Gastroesophageal sphincter (tissue), 3 donors: ENCODE measurements around the gene TMEM116.

ENCODE experiments used
- CTCF ChIP-seq, 4 experiments: fragments of 200-600 bp in 2 of 4; fragments of 450-650 bp in 2 of 4; sonication (generic) in 1 of 4; IDR thresholded peaks; one replicate each; pipeline ENCODE4 v1.5.1; 2017 to 2019; ENCODE audit warnings: antibody characterized with exemption in 4 of 4, mild to moderate bottlenecking in 2 of 4, moderate library complexity in 2 of 4
- POLR2A ChIP-seq, 2 donors: fragments of 450-650 bp; IDR thresholded peaks; one replicate each; pipeline ENCODE4 v1.6.1; 2017; ENCODE audit warnings: antibody characterized with exemption in 2 of 2, mild to moderate bottlenecking in 2 of 2, moderate library complexity in 1 of 2
- POLR2AphosphoS5 ChIP-seq: sonication (generic); formaldehyde crosslinking; IDR thresholded peaks from one replicate; pipeline ENCODE4 v1.6.1; 2017; ENCODE audit warnings: antibody characterized with exemption

GRCh38 chr12:112012775-112013600, at the start of gene TMEM116, which contains the start of gene ERP29:
- peak; percentile 91 to 95 for TF ChIP-seq POLR2A (IDR thresholded peaks at IDR 0.05)
- TF ChIP-seq CTCF (IDR thresholded peaks at IDR 0.05) = peak; percentile 38 to 88 (median 74)
- TF ChIP-seq POLR2AphosphoS5 = peak; percentile 99
